RPMI8226 (cell line): ENCODE results near the gene NANOG.
A peak's percentile ranks its signal among the peaks of the same experiment; 100 is the strongest.
"Not testable (repeated sequence)": the region's sequence is repeated elsewhere in the genome, so short reads cannot be mapped to it uniquely, and the experiment has no call there.

Source experiments
- DNase-seq: peaks from one replicate; pipeline ENCODE4 v3.0.0-alpha.2; 2015

NANOG gene

GRCh38 chr12:7806319-7806718 lies 17.1 kb downstream of the NANOG start:
- DNase-seq, result not testable (repeated sequence)

DNA sequence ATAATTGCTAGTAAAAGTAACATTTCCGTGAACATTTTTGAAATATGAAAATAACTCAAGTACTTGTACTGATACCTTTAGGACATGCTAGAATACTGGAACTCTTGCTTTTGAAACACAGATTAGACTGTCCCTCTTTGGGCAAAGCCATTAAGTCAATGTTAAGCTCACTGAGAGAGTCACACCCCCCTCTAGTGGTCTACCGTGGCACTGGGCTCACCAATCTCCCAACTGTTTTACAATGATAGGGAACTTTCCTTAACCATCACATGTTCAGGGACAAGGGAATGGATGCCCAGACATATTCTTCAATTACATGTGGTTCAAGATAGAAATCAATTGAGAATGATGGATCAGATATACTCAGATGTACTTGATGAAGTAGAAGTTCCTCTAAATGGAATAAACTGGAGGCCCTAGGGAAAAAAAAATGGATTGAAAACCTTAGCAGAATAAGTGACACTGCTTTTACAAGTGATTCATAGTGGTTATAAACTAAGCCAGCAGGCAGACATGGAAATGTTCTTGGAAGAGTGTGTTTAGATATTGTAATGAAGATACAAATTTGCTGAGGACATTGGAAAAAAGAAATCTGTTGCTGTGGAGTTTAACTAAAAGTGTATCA lies 17.8 kb downstream of the NANOG start:
- DNase-seq, result peak; percentile 63

DNA sequence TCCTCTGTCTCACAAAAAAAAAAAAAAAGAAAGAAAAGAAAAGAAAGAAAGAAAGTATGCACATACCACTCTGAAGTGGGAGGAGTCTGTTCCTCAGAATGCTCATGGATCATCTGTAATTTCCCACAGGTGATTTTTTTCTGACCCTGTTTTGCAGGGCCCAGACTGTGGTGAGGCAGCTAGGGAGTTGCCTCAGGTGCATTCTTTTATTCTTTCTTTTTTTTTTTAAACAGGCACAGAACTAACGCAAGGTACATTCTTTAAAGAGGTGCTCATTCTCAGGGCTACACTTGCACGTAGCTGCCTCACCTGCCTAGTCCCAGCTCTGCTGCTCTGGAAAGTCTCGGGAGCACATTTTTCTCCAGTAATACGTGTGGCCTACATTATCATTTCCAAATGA lies 36.6 kb downstream of the NANOG start:
- DNase-seq, result not testable (repeated sequence)

- DNase-seq, result not testable (repeated sequence)
Observed at GRCh38 chr12:7829737-7830136, 40.5 kb downstream of the NANOG start.

GRCh38 chr12:7832059-7832696 lies 43.0 kb downstream of the NANOG start:
- peak; percentile 45 for DNase-seq

DNA sequence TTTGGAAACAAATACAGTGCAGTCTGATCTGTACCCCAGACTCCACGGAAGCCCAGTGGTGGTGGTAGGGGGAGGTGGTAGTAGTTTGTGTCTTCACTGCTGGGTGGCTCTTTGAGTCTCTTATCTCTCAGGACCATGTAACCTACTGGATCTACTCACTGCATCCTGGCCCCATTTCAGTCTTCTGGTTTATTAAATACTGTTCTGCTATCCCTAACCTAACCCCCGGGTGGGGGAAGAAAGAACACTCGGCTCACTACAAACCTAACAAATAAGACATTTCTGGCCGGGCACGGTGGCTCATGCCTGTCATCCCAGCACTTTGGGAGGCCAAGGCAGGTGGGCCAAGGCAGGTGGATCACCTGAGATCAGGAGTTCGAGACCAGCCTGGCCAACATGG lies 44.0 kb downstream of the NANOG start:
- not testable (repeated sequence) for DNase-seq

GRCh38 chr12:7833831-7834230 lies 44.6 kb downstream of the NANOG start:
- DNase-seq, result no peak

GRCh38 chr12:7834701-7835100 lies 45.5 kb downstream of the NANOG start:
- no peak for DNase-seq

- no peak for DNase-seq
Observed at GRCh38 chr12:7835116-7835515, 45.9 kb downstream of the NANOG start.

GRCh38 chr12:7835766-7836165 lies 46.6 kb downstream of the NANOG start:
- no peak for DNase-seq

GRCh38 chr12:7837366-7837765 lies 48.2 kb downstream of the NANOG start:
- no peak for DNase-seq

GRCh38 chr12:7839226-7839625 lies 50.0 kb downstream of the NANOG start:
- DNase-seq, result peak; percentile 85

GRCh38 chr12:7839848-7840247 lies 50.6 kb downstream of the NANOG start:
- not testable (repeated sequence) for DNase-seq

DNA sequence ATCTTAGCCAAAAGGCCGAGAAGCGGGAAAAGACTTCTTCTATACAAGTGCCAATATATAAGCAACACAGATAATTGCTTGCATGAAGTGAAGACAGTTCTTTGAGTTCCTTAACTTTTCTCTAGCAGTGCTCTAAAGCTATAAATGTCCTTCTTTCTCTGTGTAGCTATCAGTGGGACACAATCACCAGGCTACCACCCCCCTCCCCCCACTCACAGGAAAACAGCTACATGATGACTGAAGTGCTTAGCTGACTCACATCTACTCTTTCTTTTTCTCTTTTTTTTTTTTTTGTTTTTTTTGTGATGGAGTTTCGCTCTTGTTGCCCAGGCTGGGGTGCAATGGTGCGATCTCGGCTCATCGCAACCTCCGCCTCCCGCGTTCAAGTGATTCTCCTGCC lies 53.2 kb downstream of the NANOG start:
- DNase-seq, result not testable (repeated sequence)

GRCh38 chr12:7843149-7843548 lies 53.9 kb downstream of the NANOG start:
- DNase-seq, result not testable (repeated sequence)

DNA sequence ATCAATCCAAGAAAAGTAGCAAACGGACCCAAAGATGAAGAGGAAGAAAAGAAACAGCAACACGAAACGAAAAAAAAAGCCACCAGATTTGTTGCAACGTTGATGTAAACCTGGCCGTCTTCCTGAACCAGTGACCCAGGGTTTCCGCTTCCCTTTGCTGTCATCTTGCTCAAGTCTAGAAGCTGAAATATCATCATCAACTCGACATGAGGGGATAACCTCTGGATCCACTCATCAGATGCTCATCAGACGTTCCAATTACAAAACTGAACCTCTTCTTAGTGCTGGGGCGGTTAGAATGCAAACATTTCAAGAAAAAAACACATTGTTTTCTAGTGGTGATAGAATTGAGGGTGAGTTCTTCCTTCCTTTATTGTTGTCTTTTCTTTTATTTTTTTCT lies 54.4 kb downstream of the NANOG start:
- DNase-seq, result not testable (repeated sequence)

DNA sequence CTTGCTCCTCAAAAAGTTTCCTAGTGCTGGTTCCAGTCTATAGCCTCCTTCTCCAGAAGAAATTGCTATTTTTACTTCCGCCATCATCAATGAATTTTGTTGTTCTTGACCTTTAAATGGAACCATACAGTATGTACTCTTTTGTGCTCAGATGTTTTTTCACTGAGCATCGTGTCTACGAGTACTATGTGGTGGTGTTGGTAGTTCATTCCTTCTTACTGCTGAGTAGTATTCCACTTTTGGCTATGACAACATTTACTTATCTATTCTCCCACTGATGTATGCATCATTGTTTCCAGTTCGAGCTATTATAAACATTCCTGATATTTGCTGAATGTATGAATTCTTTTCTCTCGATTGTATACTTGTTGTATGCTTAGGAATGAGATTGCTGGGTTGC lies 54.9 kb downstream of the NANOG start:
- no peak for DNase-seq

- not testable (repeated sequence) for DNase-seq
Observed at GRCh38 chr12:7847226-7848097, 58.3 kb downstream of the NANOG start.

GRCh38 chr12:7848098-7848422 lies 58.9 kb downstream of the NANOG start:
- not testable (repeated sequence) for DNase-seq
